Measurements from ENCODE around the gene PRDX1. TPM values are rescaled to one million over a fixed set of nuclear protein-coding genes. Genes with fewer than 3 reads are reported as not detected.

The PRDX1 gene
- total RNA-seq, 1 experiment from 2014 or later, result 1,108 TPM

DNA sequence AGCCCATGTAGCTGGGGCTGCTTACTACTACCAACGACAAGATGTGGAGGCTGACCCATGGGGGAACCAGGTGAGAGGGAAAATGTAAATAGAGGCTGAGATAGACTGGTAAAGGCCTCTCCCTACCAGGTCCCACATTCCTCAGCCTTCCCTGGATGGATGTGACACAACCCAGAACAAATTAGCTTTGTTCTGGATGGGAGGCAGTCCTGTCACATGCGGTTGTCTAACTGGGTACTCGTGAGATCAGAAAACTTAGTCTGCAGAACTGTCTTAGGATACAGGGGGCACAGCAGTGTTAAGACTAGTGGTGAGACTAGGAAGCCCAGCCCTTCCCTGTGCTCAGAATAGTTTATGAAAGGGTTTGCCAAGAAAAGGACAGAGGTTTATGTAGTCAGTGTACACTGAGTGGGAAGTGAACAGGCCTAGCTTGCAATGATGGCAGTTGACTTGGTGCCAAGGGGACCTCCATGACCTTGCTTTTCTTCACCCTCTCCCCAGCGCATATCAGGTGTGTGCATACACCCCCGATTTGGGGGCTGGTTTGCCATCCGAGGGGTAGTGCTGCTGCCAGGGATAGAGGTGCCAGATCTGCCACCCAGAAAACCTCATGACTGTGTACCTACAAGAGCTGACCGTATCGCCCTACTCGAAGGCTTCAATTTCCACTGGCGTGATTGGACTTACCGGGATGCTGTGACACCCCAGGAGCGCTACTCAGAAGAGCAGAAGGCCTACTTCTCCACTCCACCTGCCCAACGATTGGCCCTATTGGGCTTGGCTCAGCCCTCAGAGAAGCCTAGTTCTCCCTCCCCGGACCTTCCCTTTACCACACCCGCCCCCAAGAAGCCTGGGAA lies 13.2 kb downstream of the PRDX1 start:
- peak; percentile 31 for DNase-seq (ENCODE audit: low spot score)
- no peaks in the 10 kb centered on the region for H3K4me1 ChIP-seq (ENCODE audit: insufficient read depth, low read length, poor library complexity, severe bottlenecking)
- ChIA-PET POLR2A (ENCODE audit: low non-redundant PET) (interaction anchor here (0.6 kb wide), 1 partner anchor 70 kb away, joined by 13 read pairs; no protein-coding TSS in a partner anchor), CTCF (no interaction called here)
- no peak for TF ChIP-seq CTCF (conservative IDR thresholded peaks at IDR 0.05; ENCODE audit: low read depth, low read length)
- TF ChIP-seq EZH2 (IDR thresholded peaks at IDR 0.05; ENCODE audit: borderline replicate concordance, low read depth, low read length, poor library complexity, severe bottlenecking), result no peak
- intact Hi-C loops (cut with micrococcal nuclease; ENCODE audit: unreplicated experiment), result loop anchor here (10.0 kb wide), 1 partner anchor 376 kb away; no protein-coding TSS in a partner anchor
- H3K27me3 ChIP-seq (replicated peaks; ENCODE audit: insufficient read depth, low read depth, low read length, poor library complexity), result no peaks in the 10 kb centered on the region
- no TSS peak for BruUV-seq (replicated peaks)
- H3K27ac ChIP-seq (ENCODE audit: low read depth, low read length, poor library complexity, severe bottlenecking), result peak overlapping the region; percentile 21
- peaks cover 56% of the 10 kb centered on the region for H3K36me3 ChIP-seq (ENCODE audit: insufficient read depth, low read length, poor library complexity, severe bottlenecking)
- no peaks in the 10 kb centered on the region for H3K9me3 ChIP-seq (ENCODE audit: low read depth, low read length, poor library complexity, severe bottlenecking)
- H3K4me3 ChIP-seq (ENCODE audit: low read depth, low read length, poor library complexity, severe bottlenecking), result no peak overlapping the region

- TF ChIP-seq EZH2 (IDR thresholded peaks at IDR 0.05; ENCODE audit: borderline replicate concordance, low read depth, low read length, poor library complexity, severe bottlenecking), result no peak
- no peak for TF ChIP-seq CTCF (conservative IDR thresholded peaks at IDR 0.05; ENCODE audit: low read depth, low read length)
- Histone ChIP-seq H3K4me1 (ENCODE audit: insufficient read depth, low read length, poor library complexity, severe bottlenecking) (no peaks in the 10 kb centered on the region), H3K9me3 (ENCODE audit: low read depth, low read length, poor library complexity, severe bottlenecking) (no peaks in the 10 kb centered on the region), H3K36me3 (ENCODE audit: insufficient read depth, low read length, poor library complexity, severe bottlenecking) (peaks cover 50% of the 10 kb centered on the region), H3K27me3 (replicated peaks; ENCODE audit: insufficient read depth, low read depth, low read length, poor library complexity) (no peaks in the 10 kb centered on the region), H3K27ac (ENCODE audit: low read depth, low read length, poor library complexity, severe bottlenecking) (peak overlapping the region; percentile 21), H3K4me3 (ENCODE audit: low read depth, low read length, poor library complexity, severe bottlenecking) (no peak overlapping the region)
- intact Hi-C loops (cut with micrococcal nuclease; ENCODE audit: unreplicated experiment), result loop anchor here (10.0 kb wide), 1 partner anchor 377 kb away; no protein-coding TSS in a partner anchor
- ChIA-PET CTCF (no interaction called here), POLR2A (ENCODE audit: low non-redundant PET) (no interaction called here)
- no TSS peak for BruUV-seq (replicated peaks)
- no peak for DNase-seq (ENCODE audit: low spot score)
Measured at GRCh38 chr1:45507893-45508292, 13.8 kb downstream of the PRDX1 start.

DNA sequence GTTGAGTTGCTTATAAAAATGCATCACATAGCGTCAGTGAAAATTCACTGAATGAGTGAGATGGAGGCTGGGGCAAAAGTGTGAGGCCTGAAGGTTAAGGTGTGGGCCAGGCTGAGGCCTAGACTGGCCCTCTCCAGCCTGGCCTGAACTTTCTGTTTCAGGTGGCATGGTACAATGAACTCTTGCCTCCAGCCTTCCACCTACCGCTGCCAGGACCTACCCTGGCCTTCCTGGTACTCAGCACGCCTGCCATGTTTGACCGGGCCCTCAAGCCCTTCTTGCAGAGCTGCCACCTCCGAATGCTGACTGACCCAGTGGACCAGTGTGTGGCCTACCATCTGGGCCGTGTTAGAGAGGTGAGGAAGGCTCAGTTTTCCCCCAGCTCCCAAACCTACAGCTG lies 14.5 kb downstream of the PRDX1 start:
- BruUV-seq (replicated peaks), result no TSS peak
- Histone ChIP-seq H3K4me1 (ENCODE audit: insufficient read depth, low read length, poor library complexity, severe bottlenecking) (no peaks in the 10 kb centered on the region), H3K4me3 (ENCODE audit: low read depth, low read length, poor library complexity, severe bottlenecking) (no peak overlapping the region), H3K9me3 (ENCODE audit: low read depth, low read length, poor library complexity, severe bottlenecking) (no peaks in the 10 kb centered on the region), H3K27ac (ENCODE audit: low read depth, low read length, poor library complexity, severe bottlenecking) (no peak overlapping the region), H3K36me3 (ENCODE audit: insufficient read depth, low read length, poor library complexity, severe bottlenecking) (peaks cover 43% of the 10 kb centered on the region), H3K27me3 (replicated peaks; ENCODE audit: insufficient read depth, low read depth, low read length, poor library complexity) (no peaks in the 10 kb centered on the region)
- CTCF ChIA-PET, result no interaction called here
- intact Hi-C loops (cut with micrococcal nuclease; ENCODE audit: unreplicated experiment), result loop anchor here (10.0 kb wide), 1 partner anchor 378 kb away; no protein-coding TSS in a partner anchor
- DNase-seq (ENCODE audit: low spot score), result no peak
- TF ChIP-seq CTCF (conservative IDR thresholded peaks at IDR 0.05; ENCODE audit: low read depth, low read length), result no peak
- TF ChIP-seq EZH2 (IDR thresholded peaks at IDR 0.05; ENCODE audit: borderline replicate concordance, low read depth, low read length, poor library complexity, severe bottlenecking), result no peak
- POLR2A ChIA-PET (ENCODE audit: low non-redundant PET), result no interaction called here

Data from A673 (cell line).